Osteocyte (in vitro differentiated cells): ENCODE results near the gene EPS8L3. TPM values are rescaled to one million over a fixed set of nuclear protein-coding genes. Genes with fewer than 3 reads are reported as not detected.
A peak's percentile ranks its signal among the peaks of the same experiment; 100 is the strongest.
"Not testable (repeated sequence)": the region's sequence is repeated elsewhere in the genome, so short reads cannot be mapped to it uniquely, and the experiment has no call there.

Source experiments
- DNase-seq: peaks from one replicate; pipeline ENCODE4 v3.0.0; 2021; ENCODE audit warnings: mixed read lengths; ENCODE audit not compliant: unreplicated experiment; ENCODE audit errors: extremely low spot score
- H3K27ac Mint-ChIP-seq: one replicate; pipeline ENCODE4 v1.8.0; 2021; ENCODE audit warnings: mild to moderate bottlenecking, mixed read lengths; ENCODE audit not compliant: unreplicated experiment
- H3K27me3 Mint-ChIP-seq: one replicate; pipeline ENCODE4 v1.8.0; 2021; ENCODE audit warnings: mixed read lengths; ENCODE audit not compliant: unreplicated experiment
- H3K36me3 Mint-ChIP-seq: one replicate; pipeline ENCODE4 v1.8.0; 2021; ENCODE audit warnings: mixed read lengths; ENCODE audit not compliant: unreplicated experiment
- H3K4me1 Mint-ChIP-seq: one replicate; pipeline ENCODE4 v1.8.0; 2021; ENCODE audit warnings: mixed read lengths; ENCODE audit not compliant: unreplicated experiment
- H3K4me3 Mint-ChIP-seq: one replicate; pipeline ENCODE4 v1.8.0; 2021; ENCODE audit warnings: mild to moderate bottlenecking, moderate library complexity, mixed read lengths; ENCODE audit not compliant: unreplicated experiment
- H3K9me3 Mint-ChIP-seq: one replicate; pipeline ENCODE4 v1.8.0; 2021; ENCODE audit warnings: mixed read lengths; ENCODE audit not compliant: unreplicated experiment
- CTCF ChIP-seq: fragments of 200-600 bp; sonication (generic); IDR thresholded peaks from 2 replicates; pipeline ENCODE4 v1.5.0; 2021; ENCODE audit warnings: antibody characterized with exemption, mild to moderate bottlenecking, moderate library complexity
- total RNA-seq: library from RNA; stranded (reverse); gene quantifications from 2 replicates; pipeline ENCODE4 v1.2.1, GENCODE V29; 2021

EPS8L3 gene
- total RNA-seq, 1 donor from 2014 or later: not detected

GRCh38 chr1:109750920-109751319 lies 12.8 kb downstream of the EPS8L3 start:
- H3K4me1 Mint-ChIP-seq: peaks cover 4% of the 10 kb centered on the region
- peaks cover 14% of the 10 kb centered on the region for H3K27me3 Mint-ChIP-seq
- no peaks in the 10 kb centered on the region for H3K9me3 Mint-ChIP-seq
- no peak for TF ChIP-seq CTCF
- no peak for DNase-seq
- no peaks in the 10 kb centered on the region for H3K36me3 Mint-ChIP-seq
- no peak overlapping the region for H3K27ac Mint-ChIP-seq
- H3K4me3 Mint-ChIP-seq: no peak overlapping the region

GRCh38 chr1:109750241-109750882 lies 13.4 kb downstream of the EPS8L3 start:
- Mint-ChIP-seq H3K9me3 (no peaks in the 10 kb centered on the region), H3K27ac (no peak overlapping the region), H3K4me1 (peaks cover 4% of the 10 kb centered on the region), H3K36me3 (no peaks in the 10 kb centered on the region), H3K4me3 (no peak overlapping the region), H3K27me3 (peaks cover 14% of the 10 kb centered on the region)
- TF ChIP-seq CTCF: no peak
- peak; percentile 73 for DNase-seq

GRCh38 chr1:109749221-109749620 lies 14.5 kb downstream of the EPS8L3 start:
- H3K27me3 Mint-ChIP-seq: peaks cover 22% of the 10 kb centered on the region
- DNase-seq: no peak
- peaks cover 4% of the 10 kb centered on the region for H3K4me1 Mint-ChIP-seq
- no peak overlapping the region for H3K27ac Mint-ChIP-seq
- no peak overlapping the region for H3K4me3 Mint-ChIP-seq
- no peak for TF ChIP-seq CTCF
- no peaks in the 10 kb centered on the region for H3K9me3 Mint-ChIP-seq
- no peaks in the 10 kb centered on the region for H3K36me3 Mint-ChIP-seq

- H3K4me3 Mint-ChIP-seq, H3K9me3 Mint-ChIP-seq, H3K36me3 Mint-ChIP-seq, H3K4me1 Mint-ChIP-seq, H3K27ac Mint-ChIP-seq: not testable (repeated sequence)
- peaks cover 24% of the 10 kb centered on the region for H3K27me3 Mint-ChIP-seq
- peak; percentile 57 for DNase-seq
These were observed 15.4 kb downstream of the EPS8L3 start for GRCh38 chr1:109748311-109748710.

GRCh38 chr1:109740615-109741373 lies 22.9 kb downstream of the EPS8L3 start, which contains the start of gene GSTM3:
GSTM3 (minus strand) TSS chr1:109741038; CDS start chr1:109740287, 751 bp downstream.
- no peak for TF ChIP-seq CTCF
- Mint-ChIP-seq H3K36me3 (peaks cover 10% of the 10 kb centered on the region), H3K4me1 (peaks cover 13% of the 10 kb centered on the region), H3K4me3 (peak within 1 kb of the TSS; percentile 84), H3K27me3 (peaks cover 18% of the 10 kb centered on the region), H3K27ac (peak within 1 kb of the TSS; percentile 90), H3K9me3 (no peaks in the 10 kb centered on the region)
- peak; percentile 2 for DNase-seq
